Melanocyte of skin (primary cell): ENCODE results near the gene SIRPB2. TPM values are rescaled to one million over a fixed set of nuclear protein-coding genes. Genes with fewer than 3 reads are reported as not detected.

Experiments
- small RNA-seq, 2 donors: library from RNA; depleted of rRNA; stranded (forward); fragments of <200 nt; gene quantifications; one replicate each; pipeline ENCODE3, GENCODE V24; 2012
- total RNA-seq, 2 donors: library from RNA; depleted of rRNA; stranded (reverse); fragments of >200 nt; gene quantifications; 2 replicates each; pipeline ENCODE4 v1.2.3, GENCODE V29; 2012

The SIRPB2 gene
- total RNA-seq, result not detected

GRCh38 chr20:1491281-1491840 lies at the start of gene SIRPB2:
Gene SIRPB2, minus strand, starts transcription at chr20:1491420. Its CDS starts 61 bp downstream, at chr20:1491359.

GRCh38 chr20:1466211-1467081 lies 24.8 kb downstream of the SIRPB2 start, which contains the start of gene NSFL1C:
Gene NSFL1C, minus strand, starts transcription at chr20:1466849. Its CDS starts 25 bp downstream, at chr20:1466824.

Small RNAs within 50 kb of the gene (small RNA-seq; reads per million reads assigned to genes)
- 0 reads per million in 2 donors for gene RNU6-917P

Other genes with a start within 250 kb of the SIRPB2 start
- gene SNPH, start 225.1 kb downstream of the SIRPB2 start, total RNA-seq, result 10 to 100 TPM in 1 of 2 donors, 1 to 10 TPM in 1; 7.0 to 12.4 TPM
- gene SDCBP2, start 162.3 kb downstream of the SIRPB2 start, total RNA-seq, result 1 to 10 TPM in 1 of 2 donors, under 1 TPM in 1; 0.69 to 1.7 TPM
- gene FKBP1A, start 98.4 kb downstream of the SIRPB2 start, total RNA-seq, result 100 to 1,000 TPM in 1 of 2 donors, 10 to 100 TPM in 1; 87.8 to 206 TPM
- 10 to 100 TPM; 22.0 to 23.3 TPM for gene NSFL1C, start 24.6 kb downstream of the SIRPB2 start, total RNA-seq
- not detected for gene SIRPD, start 66.3 kb upstream of the SIRPB2 start, total RNA-seq
- gene SIRPB1, start 128.6 kb upstream of the SIRPB2 start, total RNA-seq, result 1 to 10 TPM in 1 of 2 donors, not detected in 1; 6.2 TPM
- not detected for gene SIRPG, start 166.4 kb upstream of the SIRPB2 start, total RNA-seq